GM21529 (cell line): Measurements from ENCODE around the gene MYLK4.
A peak's percentile ranks its signal among the peaks of the same experiment; 100 is the strongest.

ENCODE experiments used
- ATAC-seq: cut with Tn5 transposase; IDR thresholded peaks from one replicate; pipeline ENCODE4 v1.9.1; 2021; ENCODE audit not compliant: unreplicated experiment

MYLK4 gene

DNA sequence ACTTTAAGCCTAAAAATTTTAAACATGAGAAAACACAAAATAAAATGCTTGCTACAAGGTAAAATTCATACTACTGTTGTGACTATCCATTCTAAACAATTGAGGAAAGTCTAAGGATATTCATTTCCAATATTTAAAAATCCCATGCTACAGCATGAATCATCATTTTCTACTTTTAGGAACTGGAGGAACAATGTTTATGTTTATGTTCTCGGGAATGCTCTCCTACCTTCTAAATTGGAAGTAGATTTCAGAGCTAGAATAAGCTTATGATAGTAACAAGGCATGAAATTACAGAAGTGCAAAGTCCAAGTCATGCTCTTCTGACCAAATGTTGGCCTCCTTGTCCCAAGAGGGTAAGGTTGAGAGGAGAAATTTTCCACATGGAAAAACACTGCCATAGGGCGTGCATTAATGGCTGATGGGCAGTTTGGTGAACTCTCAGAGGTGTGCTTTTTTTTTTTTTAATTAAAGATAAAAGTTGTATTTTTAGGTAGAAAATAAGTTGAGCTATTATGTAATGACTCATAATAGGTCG is 6.0 kb upstream of the MYLK4 start:
- ATAC-seq: no peak

DNA sequence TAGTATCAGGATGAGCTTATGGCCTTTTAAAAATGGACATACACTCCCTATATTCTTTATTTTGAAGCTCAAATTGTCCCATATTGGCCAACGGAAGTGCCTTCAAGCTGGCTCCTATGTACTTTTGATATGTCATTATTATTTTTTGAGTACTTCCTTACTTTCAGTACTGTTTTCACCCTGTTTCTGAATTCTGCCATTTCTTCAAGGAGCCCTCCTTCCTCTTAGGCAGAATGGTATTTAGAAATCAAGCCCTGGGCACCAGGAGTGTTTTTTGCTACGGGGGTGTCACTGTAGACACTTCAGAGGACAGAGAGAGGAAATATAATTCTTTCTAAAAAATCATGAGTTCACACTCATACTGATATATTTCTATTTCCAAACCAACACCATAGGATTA is 5.5 kb upstream of the MYLK4 start:
- no peak for ATAC-seq

DNA sequence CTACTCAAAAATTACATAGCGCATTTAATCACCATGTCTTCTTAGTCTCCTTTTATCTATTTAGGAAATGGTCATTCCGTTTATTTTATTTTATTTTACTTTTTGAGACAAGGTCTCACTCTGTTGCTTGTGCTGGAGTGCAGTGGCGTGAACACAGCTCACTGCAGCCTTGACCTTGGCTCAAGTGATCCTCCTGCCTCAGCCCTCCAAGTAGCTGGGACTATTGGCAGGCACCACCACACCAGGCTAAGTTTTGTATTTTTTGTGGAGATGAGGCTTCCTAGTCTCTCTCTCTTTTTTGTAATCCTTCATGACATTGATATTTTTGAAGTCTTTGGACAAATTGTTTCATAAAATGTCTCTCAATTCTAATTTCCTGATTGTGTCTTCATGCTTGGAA is 4.7 kb upstream of the MYLK4 start:
- no peak for ATAC-seq

DNA sequence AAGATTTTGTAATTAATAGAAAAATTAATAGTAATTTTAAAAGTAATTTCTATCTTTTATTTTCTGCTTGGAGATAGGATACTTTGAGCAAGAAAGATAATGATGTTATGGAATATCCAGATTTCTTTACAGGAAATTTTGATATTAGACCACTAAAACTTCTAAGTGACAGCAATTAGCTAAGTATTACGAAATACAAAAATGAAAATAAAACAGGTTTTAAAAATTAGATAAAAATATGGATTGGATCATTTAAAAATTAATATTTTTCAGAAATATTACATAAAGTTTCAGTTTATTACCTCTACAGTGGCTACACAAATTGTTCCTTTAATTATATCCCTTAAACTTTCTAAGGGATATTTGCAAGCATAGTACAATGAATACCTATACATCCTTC is 4.2 kb upstream of the MYLK4 start:
- no peak for ATAC-seq

DNA sequence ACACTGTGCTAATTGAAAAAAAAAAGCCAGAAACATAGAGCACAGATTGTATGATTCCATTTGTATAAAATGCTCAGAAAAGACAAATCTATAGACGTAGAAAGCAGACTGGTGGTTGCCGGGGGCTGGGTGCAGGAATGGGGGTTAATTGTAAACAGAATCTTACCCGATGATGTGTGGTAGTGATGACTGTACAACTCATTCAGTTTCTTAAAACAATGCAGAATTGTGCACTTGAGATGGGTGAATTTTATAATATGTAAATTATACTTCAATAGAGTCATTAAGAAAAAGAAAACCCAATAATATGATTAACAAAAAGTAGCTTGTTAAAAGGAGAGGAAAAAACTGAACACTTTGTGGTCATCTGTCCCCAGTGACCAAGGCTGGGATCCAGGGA is 3.7 kb upstream of the MYLK4 start:
- ATAC-seq: no peak

DNA sequence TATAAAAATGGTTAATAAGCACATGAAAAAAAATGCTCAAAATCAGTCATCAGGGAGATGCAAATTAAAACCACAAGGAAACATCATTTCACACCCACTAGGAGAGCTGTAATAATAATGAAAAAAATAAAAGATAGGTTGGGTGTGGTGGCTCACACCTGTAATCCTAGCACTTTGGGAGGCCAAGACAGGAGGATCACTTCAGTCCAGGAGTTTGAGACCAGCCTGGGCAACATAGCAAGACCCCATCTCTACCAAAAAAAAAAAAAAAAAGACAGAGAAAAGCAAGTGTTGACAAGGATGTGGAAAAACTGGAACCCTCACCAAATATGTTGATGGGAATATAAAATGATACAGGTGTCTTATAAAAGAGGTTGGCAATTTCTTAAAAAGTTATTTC is 3.0 kb upstream of the MYLK4 start:
- no peak for ATAC-seq

DNA sequence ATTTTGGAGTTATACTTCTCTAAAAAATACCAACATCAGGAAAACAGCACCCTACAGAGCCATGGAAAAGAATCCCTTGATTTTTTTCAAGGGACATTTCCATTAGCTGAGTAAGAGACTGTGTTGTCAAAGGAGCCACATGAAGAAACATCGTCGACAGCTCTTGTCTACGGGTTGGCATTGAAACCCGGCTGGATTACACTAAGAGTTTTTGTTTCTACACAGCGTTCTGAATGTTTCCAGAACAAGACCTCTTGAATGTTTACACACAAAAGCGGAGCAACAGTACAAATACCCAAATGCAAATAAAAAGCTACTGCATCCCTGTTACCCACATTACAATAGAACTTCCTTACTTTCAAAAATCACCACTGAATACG is 2.4 kb upstream of the MYLK4 start:
- no peak for ATAC-seq

DNA sequence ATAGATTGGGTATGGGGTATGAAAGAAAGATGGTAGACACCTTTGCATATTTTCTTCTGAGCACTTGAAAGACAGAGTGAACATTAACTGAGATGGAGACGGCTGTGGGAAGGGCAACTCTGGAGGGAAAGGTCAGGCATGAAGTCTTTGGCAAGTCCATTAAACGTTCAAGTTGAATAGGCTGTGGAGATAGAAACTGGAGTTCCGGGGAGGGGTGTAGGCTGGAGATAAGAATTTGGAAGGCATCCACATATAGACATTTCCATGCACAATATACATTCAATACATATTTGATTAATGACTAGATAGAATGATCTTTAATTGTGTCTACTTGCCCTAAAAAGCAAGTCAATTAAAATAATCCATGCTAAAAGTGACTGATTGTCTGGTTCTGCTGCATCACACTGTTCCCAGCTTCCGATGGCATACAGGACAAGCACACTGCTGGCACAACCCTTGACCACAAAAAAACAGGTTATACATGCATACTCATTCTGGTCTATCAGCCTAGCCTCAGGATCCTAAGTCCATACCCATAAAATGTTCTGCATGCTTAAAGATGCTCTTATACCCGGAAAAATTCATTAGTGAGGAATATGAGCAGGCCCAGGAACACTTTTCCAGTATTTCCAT is 1.9 kb upstream of the MYLK4 start:
- ATAC-seq: no peak

DNA sequence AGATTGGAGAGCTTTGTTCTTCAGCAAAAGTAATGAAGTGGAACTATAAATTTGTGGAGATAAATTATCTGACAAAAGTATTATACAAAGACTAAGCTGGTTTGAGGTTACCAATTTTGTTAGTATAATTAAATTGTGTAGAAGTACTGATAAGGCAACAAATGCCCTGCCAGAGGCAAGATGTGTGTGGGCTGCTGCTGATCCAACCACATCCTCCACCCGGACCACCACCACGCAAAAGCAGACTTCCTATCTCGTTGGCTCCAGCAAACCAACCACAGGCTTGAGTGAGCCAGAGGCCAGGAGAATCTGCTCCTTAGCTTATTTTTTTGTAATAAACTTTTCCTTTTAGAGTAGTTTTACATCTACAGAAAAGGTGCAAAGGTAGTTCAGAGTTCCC is 1.1 kb upstream of the MYLK4 start:
- ATAC-seq: no peak

DNA sequence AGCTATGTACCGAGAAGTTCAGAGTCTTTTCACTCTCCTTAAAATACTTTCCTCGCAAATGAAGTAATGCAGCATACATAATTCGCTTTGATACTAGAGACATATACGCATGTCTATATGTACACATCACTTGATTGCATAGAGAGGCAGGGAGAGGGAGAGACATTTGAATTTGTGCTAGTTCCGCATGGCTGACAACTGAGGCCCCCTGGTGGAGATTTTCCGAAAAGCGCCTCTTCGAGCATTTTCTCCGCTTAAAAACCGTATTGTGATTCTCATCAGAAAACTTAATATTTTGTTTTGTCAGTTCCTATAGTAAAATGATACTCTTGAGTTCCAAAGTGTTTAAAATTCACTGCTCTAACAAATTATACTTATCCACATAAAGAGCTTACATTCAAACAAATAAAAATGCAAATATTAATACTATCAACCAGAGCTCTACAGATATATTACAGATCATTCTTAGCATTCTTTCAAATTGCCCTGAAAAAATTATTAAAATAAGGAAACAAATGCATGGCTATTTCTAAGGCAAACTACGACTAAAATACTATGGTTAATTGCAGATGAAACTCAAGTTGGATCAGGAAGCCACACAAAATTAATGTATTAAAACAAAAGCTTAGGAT is 637 bp downstream of the MYLK4 start:
- no peak for ATAC-seq

DNA sequence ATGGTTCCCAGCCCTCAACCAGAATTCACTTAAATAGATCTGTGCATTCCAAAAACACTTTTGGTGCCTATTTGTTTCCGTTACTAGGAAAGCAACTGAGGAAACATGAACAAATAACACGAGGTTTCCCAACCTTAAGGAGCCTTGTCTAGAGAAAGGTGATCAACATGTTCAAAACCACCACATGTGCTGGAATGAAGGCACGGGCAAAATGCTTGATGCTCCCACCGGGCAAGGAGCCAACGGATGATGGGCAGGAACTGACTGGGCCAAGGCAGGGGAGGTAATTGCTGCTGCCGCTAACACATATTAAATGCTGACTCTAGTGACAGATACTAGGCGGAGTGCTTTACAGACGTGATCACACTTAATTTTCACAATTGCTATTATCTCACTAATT is 2.5 kb downstream of the MYLK4 start:
- no peak for ATAC-seq

DNA sequence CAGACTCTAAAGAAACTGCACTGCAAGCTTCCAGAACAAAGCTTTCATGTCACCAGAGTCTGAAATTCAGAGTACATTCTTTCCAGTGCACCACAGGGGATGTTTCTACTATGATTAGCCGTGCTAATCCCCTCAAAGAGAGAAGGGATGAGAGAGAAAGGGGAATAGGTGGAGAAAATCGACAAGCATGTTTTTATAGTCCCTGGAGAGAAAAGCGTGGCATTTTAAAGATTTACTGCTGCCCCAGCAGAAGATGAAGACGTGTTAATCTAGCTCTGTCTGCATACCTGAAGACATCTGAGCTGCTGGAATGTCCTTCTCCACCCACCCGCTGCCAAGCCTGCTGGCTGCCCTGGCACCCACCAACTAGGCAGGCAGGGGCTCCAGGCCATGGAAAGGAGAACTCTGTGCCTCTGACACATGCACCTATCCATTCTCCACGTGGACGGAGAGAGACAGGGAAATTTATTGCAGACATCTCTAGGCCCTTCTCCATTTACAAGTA is 4.1 kb downstream of the MYLK4 start:
- ATAC-seq: no peak

DNA sequence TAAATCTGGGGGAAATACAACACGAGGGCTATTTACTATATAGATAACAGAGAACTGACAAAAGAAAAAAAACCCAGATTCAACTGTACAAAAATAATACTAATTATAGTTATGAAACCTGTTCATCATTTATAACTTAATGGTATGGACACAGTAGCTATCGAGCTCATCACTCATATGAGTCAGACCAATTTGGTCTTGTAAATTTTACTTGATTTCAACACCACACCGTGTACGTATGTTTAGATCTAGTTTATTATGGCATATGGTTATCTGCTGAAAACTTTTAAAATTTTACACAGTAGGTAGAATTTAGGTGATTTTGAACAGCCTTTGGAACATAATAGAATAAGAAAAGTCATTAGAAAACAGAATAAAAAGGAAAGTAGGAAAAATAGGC is 5.5 kb downstream of the MYLK4 start:
- ATAC-seq: no peak

DNA sequence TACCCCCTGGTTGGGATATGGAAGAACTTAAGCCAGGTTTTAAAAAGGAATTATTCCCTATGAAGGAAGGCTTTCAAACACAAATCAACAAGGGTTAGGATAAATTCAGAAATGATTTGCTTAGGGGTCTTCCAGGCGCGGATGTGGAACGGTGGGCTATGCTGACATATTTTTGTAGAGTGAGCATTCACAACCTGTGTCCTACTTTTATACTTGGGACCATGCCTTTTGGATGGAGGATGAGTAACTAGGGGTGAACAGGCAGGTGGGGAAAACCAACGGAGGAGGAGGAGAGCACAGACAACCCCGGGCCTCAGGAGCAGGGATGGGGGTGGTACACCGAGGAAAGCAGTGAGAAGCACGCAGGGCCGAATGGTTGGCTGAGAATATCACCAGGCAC is 5.9 kb downstream of the MYLK4 start:
- ATAC-seq: no peak

DNA sequence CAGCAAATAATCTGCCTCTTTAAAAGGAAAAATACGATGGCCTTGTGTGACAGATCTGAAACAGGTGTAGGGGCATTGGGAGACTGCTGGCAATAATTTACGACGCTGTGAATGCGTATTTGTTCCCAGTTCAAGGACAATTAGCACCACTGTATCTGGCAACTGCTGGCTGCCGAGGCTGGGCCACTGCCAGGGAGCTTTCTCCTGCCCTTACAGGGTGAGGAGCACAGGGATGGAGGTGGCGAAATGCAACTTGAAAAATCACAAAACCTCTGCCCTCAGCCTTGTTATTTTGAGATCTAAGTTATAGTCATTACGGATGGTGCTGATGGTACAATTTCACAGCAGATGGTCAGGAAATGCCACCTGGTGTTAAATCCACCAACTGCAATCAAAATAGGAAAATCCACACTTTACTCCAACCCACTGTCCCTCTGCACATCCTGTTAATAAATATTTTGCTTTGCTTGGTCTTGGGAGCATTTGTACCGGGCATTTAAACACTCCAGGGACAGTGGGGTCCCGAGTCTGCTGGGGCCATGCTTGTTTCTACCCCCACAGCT is 6.4 kb downstream of the MYLK4 start:
- no peak for ATAC-seq

DNA sequence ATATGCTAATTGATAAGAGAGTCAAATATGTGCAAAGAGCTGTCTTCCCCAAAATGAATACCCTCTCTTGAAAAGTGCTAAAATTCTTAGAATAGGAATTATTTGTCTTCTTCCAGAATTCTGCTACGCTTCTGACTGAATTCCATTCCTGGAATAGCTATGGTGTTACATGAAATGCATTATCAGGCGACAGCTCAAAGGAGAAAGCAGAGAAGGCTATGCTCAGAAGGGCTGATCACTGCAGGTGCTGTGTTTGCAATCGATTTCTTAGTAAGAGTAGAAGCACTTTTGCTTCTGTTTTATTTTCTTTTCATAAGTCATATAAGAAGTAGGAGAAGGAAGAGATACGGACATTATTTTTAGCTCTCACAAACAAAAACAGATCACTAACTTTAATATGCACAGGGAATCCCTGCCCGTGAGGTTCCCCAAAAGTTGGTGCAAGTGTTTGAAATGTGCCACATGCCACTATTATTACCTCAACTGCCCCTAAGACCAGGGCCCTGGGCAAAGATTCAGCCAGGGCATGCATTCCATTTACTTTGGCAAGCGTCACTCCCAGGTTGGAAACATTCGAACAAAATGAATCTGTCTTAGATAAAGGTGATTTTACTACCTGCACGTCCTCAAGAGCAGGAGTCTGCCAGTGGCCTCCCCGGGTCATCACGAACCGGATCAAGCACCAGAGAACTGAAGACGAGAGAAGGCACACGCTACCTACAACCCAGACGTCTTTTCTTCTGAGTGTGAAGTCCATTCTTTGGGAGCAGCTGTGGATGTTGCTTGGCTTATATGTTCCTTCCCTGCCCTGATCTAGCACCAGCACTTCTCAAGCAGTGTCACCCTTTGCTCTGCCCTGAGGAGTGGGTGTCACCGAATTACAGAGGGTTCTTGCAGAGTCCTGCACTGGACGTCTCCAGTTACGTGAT is 7.2 kb downstream of the MYLK4 start:
- ATAC-seq: no peak

DNA sequence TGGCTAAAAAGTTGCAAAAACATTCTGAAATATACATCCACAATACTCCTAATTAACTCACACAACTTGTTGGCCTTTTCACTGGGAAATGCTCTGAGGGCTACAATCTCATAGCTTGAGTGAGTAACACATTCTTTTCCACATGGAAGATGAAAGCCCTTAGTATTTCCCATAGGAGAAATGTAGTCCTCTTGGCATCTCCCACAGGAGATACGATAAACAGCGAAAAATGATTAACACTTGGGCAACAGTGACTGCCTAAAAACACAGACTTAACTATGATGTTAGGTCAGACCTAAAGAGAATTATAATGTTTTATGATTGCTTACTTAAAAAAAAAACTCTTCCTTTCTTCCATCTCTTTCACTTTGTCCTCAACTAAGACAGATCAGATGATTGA is 9.0 kb downstream of the MYLK4 start:
- ATAC-seq: no peak

DNA sequence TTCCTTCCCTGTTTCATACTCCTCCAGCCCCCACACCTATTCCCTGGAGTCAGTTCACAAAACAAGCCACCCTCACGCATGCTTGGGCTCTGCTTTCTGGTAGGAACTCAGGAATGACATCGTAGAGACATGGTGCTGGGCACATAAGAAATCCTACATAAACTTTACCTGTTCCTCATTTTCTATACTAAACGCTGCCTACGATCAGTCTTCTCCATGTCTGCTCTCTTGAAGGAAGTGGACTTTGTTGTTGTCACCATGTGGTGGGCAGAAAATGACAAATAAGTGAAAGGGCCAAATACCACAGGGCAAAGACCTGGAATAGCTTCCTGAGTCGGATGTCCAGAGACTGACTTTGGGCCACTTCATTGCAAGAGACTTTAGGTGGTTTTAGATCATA is 10.1 kb downstream of the MYLK4 start:
- ATAC-seq: no peak

DNA sequence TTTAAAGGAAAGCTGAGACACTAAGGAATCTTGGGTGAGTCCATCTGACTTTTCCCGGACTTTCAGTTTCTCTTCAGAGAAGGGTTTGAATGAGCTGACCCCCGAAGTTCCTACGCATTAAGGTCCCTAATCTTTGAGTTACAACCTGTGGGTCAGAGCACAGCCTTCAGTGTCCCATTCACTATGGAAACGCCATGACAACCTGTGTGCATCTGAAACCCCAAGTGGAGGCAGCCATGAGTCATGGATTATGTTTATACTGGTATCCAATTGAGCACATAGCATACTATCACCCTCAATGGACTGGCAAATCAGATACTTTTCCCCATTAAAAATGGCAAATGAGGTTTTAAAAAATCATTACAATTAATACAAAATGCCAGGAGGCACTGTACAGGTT is 11.4 kb downstream of the MYLK4 start:
- ATAC-seq: no peak

DNA sequence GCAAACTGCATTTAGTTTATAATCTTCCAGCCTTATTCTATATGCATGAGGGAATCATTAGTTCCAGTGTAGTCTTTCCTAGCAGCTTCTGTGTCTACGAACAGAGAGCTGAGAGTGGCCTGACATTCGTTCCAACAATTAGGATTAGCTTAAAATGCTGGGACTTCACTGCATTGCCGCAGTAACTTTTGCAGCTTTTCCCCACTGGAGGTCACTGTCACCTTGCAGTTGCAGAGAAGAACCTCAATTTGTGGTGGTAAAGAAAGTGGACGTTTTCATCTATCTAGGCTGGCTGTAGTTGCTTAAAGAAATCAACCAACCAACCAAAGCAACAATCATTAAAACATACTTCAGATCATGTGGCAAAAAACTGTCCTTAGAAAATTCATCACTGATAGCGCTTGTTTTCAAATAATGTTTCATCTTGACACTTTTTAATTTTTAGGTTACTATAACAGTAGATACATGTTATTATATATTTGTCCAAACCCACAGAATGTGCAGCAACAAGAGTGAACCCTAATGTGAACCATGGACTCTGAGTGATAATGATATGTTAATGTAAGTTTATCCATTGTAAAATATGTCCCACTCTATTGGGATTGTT is 12.2 kb downstream of the MYLK4 start:
- peak; percentile 63 for ATAC-seq

DNA sequence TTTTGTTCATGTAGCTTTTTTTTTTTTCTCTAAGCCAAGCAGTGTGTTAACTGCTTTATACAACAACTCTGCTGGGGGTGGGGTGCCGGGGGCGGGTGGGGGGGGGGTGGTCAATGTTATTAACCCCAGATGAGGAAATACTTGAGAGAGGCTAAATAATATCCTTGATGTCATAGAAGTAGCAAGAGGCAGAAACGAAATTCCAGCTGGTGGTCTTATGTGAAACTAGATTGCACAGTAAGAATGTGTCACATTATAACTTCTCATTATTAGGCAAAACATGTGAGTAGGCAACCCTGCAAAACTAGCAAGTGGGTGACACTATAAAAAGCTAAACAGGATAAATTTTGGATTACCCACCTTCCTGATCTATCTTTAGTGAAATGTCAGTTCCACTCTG is 12.8 kb downstream of the MYLK4 start:
- no peak for ATAC-seq
